Parathyroid adenoma (tissue), 2 donors: ENCODE results near the gene DUSP16.

ENCODE experiments used
- H2AFZ ChIP-seq: fragments of 300-600 bp; sonication (generic); one replicate; pipeline ENCODE4 v1.7.0; 2017; ENCODE audit warnings: antibody characterized with exemption, mild to moderate bottlenecking
- H3K27ac ChIP-seq: fragments of 300-600 bp; sonication (generic); one replicate; pipeline ENCODE4 v1.7.0; 2017
- H3K27me3 ChIP-seq: fragments of 300-600 bp; sonication (generic); one replicate; pipeline ENCODE4 v1.7.0; 2017; ENCODE audit warnings: low read length; ENCODE audit not compliant: control insufficient read depth, insufficient read depth
- H3K36me3 ChIP-seq: fragments of 300-600 bp; sonication (generic); one replicate; pipeline ENCODE4 v1.7.0; 2017; ENCODE audit warnings: low read length; ENCODE audit not compliant: control insufficient read depth, insufficient read depth
- H3K4me1 ChIP-seq: fragments of 300-600 bp; sonication (generic); one replicate; pipeline ENCODE4 v1.7.0; 2017; ENCODE audit warnings: control low read depth
- H3K4me2 ChIP-seq: fragments of 300-600 bp; sonication (generic); one replicate; pipeline ENCODE4 v1.7.0; 2017; ENCODE audit warnings: low read length
- H3K4me3 ChIP-seq: fragments of 300-600 bp; sonication (generic); one replicate; pipeline ENCODE4 v1.7.0; 2017; ENCODE audit warnings: low read depth, low read length
- H3K79me2 ChIP-seq: fragments of 300-600 bp; sonication (generic); one replicate; pipeline ENCODE4 v1.7.0; 2017; ENCODE audit warnings: control low read depth
- H3K9ac ChIP-seq: fragments of 300-600 bp; sonication (generic); one replicate; pipeline ENCODE4 v1.7.0; 2017; ENCODE audit warnings: mild to moderate bottlenecking
- H3K9me3 ChIP-seq: fragments of 300-600 bp; sonication (generic); one replicate; pipeline ENCODE4 v1.7.0; 2017; ENCODE audit warnings: low read length; ENCODE audit not compliant: control insufficient read depth
- CTCF ChIP-seq: fragments of 300-600 bp; sonication (generic); IDR thresholded peaks from one replicate; pipeline ENCODE4 v1.7.0; 2017; ENCODE audit warnings: antibody characterized with exemption, mild to moderate bottlenecking
- donor health status: primary hyperparathyroidism.

The DUSP16 gene

GRCh38 chr12:12499909-12500604 is 62.6 kb downstream of the DUSP16 start:
- Histone ChIP-seq H3K4me1 (peaks cover 3% of the 10 kb centered on the region), H3K27ac (no peak overlapping the region), H3K4me3 (no peak overlapping the region), H3K4me2 (no peak overlapping the region), H3K9me3 (no peaks in the 10 kb centered on the region), H3K9ac (no peak overlapping the region), H2AFZ (no peak overlapping the region), H3K36me3 (no peaks in the 10 kb centered on the region), H3K79me2 (peaks cover 8% of the 10 kb centered on the region), H3K27me3 (no peaks in the 10 kb centered on the region)
- TF ChIP-seq CTCF, result no peak

- no peak overlapping the region for H3K9ac ChIP-seq
- H3K9me3 ChIP-seq, result no peaks in the 10 kb centered on the region
- H3K4me1 ChIP-seq, result no peaks in the 10 kb centered on the region
- no peak overlapping the region for H3K4me3 ChIP-seq
- H2AFZ ChIP-seq, result no peak overlapping the region
- H3K27ac ChIP-seq, result no peak overlapping the region
- H3K4me2 ChIP-seq, result no peak overlapping the region
- no peak for TF ChIP-seq CTCF
- H3K79me2 ChIP-seq, result peaks cover 17% of the 10 kb centered on the region
- no peaks in the 10 kb centered on the region for H3K27me3 ChIP-seq
- H3K36me3 ChIP-seq, result no peaks in the 10 kb centered on the region
These were observed 64.5 kb downstream of the DUSP16 start for GRCh38 chr12:12498210-12498609.

- Histone ChIP-seq H3K27ac (no peak overlapping the region), H3K36me3 (no peaks in the 10 kb centered on the region), H2AFZ (no peak overlapping the region), H3K4me1 (no peaks in the 10 kb centered on the region), H3K79me2 (peaks cover 18% of the 10 kb centered on the region), H3K4me3 (no peak overlapping the region), H3K4me2 (no peak overlapping the region), H3K27me3 (no peaks in the 10 kb centered on the region), H3K9me3 (no peaks in the 10 kb centered on the region), H3K9ac (no peak overlapping the region)
- no peak for TF ChIP-seq CTCF
These were observed 67.1 kb downstream of the DUSP16 start for GRCh38 chr12:12495536-12495935.

- Histone ChIP-seq H2AFZ (no peak overlapping the region), H3K27me3 (no peaks in the 10 kb centered on the region), H3K4me1 (peaks cover 7% of the 10 kb centered on the region), H3K36me3 (no peaks in the 10 kb centered on the region), H3K9me3 (no peaks in the 10 kb centered on the region), H3K27ac (no peak overlapping the region), H3K4me2 (no peak overlapping the region), H3K4me3 (no peak overlapping the region), H3K79me2 (peaks cover 18% of the 10 kb centered on the region), H3K9ac (no peak overlapping the region)
- TF ChIP-seq CTCF, result no peak
These were observed 70.1 kb downstream of the DUSP16 start for GRCh38 chr12:12492547-12492946.

GRCh38 chr12:12491606-12492005 is 71.1 kb downstream of the DUSP16 start:
- Histone ChIP-seq H3K4me1 (peaks cover 7% of the 10 kb centered on the region), H3K4me2 (no peak overlapping the region), H3K9ac (no peak overlapping the region), H3K27me3 (no peaks in the 10 kb centered on the region), H3K36me3 (no peaks in the 10 kb centered on the region), H3K79me2 (peaks cover 18% of the 10 kb centered on the region), H2AFZ (no peak overlapping the region), H3K9me3 (no peaks in the 10 kb centered on the region), H3K27ac (no peak overlapping the region), H3K4me3 (no peak overlapping the region)
- no peak for TF ChIP-seq CTCF
